C1 segment of cervical spinal cord (tissue), 14 donors: ENCODE data around the gene EVL.
A peak's percentile ranks its signal among the peaks of the same experiment; 100 is the strongest.
"Not testable (repeated sequence)": the region's sequence is repeated elsewhere in the genome, so short reads cannot be mapped to it uniquely, and the experiment has no call there.

Experiments
- DNase-seq, 14 donors: peaks; one replicate each; lab custom pipeline; 2025; lab: John Stamatoyannopoulos, UW

Gene EVL

GRCh38 chr14:100145682-100146464 lies 80.7 kb downstream of the EVL start:
- DNase-seq = no peak

DNA sequence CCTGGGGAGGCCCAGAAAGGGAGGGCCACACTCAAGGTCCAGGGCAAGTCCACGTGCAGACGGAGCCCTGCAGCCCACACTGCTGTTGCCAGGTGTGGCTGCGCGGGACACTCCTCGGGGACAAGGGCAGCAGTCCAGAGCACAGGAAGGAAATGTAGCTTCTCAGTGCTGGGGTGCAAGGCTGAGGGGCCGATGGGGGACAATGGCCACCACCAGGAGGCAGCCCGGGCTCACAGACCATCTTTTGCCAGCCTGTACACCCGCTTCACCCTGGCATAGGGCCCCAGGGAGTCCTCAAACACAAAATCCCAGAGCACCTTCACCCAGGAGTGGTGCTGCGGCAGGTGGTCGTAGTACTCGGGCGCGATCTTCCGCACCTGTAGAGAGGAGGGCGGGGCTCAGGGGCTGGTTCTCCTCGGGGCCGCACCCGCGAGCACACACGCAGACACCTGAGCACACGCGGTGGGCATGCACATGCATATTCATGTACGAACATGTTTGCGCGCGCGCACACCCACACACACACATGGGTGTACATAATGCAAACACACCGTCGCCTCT lies 81.4 kb downstream of the EVL start:
- DNase-seq = no peak

DNA sequence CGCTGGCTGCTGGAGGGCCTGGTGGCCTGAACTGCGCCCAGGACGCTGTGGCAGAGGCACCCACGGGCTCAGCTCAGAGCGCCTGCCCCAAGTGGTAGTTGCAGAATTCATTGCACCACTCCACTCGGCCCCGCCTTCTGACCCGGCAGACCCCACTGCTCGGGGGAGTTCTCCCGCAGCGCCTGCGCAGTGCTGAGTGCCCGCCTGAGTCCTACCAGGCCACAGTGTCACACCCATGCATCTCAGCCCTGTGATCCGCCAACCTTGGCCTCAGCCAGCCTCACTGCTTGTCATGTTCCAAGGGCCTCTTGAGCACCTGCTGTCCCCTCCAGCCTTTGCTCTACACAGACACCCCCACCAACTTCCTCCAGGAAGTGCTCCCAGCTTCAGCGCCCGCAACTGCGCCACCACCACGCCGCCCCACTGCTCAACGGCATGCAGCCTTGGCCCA lies 82.0 kb downstream of the EVL start:
- DNase-seq = peak in 2 of 14 donors; percentile 24 to 71

GRCh38 chr14:100147691-100148464 lies 82.7 kb downstream of the EVL start:
- DNase-seq = no peak

DNA sequence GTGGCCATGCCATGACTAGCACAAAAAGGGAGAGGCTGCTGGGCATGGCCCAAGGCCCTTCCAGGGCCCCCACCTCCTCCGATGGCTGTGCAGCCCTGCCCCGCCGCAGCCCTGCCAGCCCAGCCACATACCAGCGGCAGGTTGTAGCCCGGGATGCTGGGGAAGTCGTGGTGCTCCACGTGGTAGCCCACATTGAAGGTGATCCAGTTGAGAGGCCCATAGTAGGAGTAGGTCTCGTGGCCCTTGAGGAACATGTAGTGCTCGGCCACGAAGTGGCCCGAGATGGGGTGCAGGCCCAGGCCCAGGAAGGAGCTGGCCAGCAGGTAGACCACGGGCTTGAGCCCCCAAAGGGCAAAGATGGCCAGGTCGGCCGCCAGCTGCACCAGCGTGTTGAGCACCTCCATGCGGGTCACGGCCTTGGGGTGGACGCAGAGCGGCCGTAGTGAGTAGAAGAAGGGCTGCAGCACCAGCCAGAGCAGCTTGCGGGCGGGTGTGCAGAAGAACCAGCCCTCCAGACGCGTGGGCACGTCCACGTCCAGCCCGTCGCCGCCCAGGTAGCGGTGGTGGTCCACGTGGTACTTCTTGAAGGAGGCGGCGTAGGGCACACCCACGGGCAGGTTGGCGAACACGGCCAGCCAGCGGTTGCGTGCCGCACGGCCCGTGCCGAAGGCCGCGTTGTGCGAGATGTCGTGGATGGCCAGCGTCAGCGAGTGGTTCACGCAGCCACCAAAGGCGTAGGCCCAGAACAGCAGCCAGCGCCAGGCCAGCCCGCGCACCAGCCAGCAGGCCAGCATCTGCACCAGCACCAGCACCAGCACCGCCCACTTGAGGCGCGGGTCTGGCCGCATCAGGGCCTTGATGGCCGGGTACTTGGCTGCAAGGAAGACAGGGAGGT lies 83.9 kb downstream of the EVL start:
- no peak for DNase-seq

- DNase-seq = no peak
Measured at GRCh38 chr14:100149851-100150611, 84.8 kb downstream of the EVL start.

DNA sequence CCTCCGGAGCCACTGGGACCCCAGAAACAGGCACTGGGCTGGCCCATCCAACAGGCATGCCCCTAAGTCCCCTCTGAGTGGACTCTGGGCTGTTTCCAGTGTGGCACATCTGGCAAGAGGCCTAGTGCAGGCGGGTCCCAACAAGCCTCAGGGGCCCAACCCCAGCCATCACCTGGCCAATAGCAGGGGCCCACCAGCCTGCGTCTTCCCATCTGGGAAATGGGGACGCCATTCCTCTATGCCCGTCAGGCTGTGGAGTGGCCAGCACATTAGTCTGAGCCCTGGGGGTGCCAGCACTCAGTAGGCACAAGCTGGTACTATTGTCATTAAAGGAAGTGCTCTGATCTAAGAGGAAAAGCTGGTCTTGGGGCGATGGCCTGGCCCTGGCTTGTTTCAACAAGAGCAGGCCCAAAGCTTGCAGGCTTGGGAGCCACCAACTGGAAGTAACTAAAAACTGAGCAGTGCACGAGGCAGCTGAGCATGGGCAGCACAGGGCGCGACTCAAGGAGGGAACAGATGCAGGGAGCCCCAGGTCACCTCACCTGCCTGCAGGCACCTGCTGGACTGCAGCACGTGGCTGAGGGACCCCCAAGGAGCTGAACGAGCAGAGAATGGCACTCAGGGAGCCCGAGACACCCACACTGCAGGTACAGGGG lies 85.8 kb downstream of the EVL start:
- no peak for DNase-seq

GRCh38 chr14:100152091-100152490 lies 86.9 kb downstream of the EVL start:
- DNase-seq = no peak

GRCh38 chr14:100153560-100153959 lies 88.3 kb downstream of the EVL start:
- no peak for DNase-seq

DNA sequence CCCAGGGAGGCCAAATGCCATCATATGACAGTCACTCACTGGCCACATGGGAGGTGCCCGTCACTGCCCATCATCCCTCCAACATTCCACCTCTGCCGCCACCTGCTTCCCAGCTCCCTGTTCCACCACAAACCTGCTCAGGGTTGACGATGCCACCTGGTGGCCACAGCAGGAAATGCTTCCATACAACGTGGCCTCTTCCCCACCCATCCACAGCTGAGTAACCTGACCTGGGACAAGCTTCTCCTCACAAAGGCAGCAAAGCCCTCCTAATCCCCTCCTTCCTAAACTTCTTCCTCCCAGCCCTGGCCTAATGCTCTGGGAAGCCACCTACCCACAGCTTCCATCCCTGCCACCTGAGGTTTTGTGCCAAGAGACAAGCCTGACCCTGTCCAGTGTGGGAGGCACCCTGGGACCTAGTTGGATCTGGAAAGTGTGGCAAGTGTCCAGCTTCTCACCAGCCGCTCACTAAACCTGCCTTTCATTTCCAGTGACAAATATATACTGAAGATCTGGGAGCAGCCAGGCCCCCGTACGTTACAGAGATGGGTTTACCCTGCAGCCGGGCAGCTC lies 89.9 kb downstream of the EVL start:
- peak in 1 of 14 donors; percentile 81 for DNase-seq

DNA sequence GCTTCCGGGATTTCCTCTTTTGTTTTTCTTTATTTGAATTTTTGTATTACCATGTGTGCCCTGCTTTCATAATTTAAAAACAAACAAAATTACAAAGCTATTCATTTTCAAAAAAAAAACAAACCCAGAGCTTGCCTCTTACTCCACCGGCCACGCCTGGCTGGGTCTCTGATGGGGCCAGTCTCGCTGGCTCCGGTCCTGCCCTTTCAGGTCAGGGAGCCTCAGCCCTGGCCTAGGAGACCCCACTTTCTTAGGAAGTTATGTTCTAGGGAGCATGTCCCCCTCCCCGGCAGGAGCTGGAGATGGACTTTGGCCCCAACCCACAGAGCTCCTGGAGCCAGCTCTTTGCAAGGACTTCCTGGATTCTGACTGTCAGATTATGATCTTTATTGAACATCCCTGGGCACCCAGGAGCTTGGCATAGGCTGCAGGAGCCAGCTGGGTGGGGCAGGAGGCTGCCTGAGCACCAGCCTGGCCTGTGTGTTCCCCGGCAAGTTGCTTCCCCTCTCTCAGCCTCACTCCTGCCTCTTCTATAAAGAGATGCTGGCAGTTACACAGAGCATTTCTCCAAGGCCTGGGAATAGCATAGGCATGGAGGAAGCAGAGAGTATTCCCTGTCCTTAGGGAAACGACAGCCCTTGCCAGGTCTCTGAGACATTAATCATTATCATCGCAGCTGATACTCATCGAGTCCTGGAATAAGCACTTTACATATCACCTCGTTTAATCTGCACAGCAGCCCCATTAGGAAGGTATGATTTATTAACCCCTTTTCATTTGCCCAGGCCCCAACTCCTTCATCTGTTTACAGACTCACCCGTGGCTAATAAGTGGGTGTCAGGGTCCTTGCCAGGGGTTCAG lies 90.8 kb downstream of the EVL start:
- peak in 1 of 14 donors; percentile 86 for DNase-seq

- peak in 1 of 14 donors; percentile 81 for DNase-seq
Measured at GRCh38 chr14:100156776-100157175, 91.6 kb downstream of the EVL start.

- DNase-seq = not testable (repeated sequence)
Measured at GRCh38 chr14:100157548-100158232, 92.5 kb downstream of the EVL start.

GRCh38 chr14:100158566-100159093 lies 93.4 kb downstream of the EVL start:
- DNase-seq = no peak

- peak in 1 of 14 donors; percentile 54 for DNase-seq
Measured at GRCh38 chr14:100159094-100159864, 94.1 kb downstream of the EVL start, which contains the start of gene DEGS2. DEGS2 (minus strand) TSS chr14:100159645; CDS start chr14:100159587, 58 bp downstream.

DNA sequence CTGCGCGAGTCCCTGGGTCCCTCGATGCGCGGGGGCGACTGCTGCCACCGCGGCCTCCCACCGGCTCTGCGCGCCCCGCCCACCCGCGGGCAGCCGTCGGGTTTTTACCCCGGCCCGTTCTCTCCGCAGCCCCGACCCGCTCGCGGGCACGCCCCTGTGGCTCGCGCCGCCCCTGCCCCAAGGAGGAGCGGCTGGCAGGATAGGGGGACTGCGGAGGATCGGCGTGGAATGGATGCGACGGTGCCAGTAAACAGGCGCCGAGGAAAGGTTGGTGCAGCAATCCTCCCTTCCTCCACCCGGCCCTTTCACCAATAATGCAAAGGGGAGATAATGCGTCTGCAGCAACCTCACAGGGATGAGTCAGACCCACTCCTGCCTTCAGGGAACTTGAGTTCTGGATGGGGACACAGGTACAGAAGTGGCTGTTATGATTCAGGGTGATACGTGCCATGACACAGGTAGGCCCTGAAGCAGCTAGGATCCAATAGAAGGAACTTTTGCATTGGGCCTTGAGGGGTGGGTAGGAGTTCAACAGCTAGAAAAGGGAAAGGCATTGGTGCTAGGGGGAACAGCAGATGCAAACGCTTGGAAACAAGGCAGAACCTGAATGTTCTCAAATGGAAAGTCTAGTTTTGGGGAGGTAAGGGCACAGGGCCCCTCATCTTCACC lies 94.8 kb downstream of the EVL start:
- DNase-seq = no peak
